T-helper 17 cell (primary cell): ENCODE measurements around the gene EMC6. TPM values are rescaled to one million over a fixed set of nuclear protein-coding genes. Genes with fewer than 3 reads are reported as not detected.

ENCODE experiments used
- ATAC-seq: fragments of 150-1000 bp; cut with Tn5 transposase; 2 replicates; pipeline ENCODE4 v1.10.0; 2021; ENCODE audit warnings: mild to moderate bottlenecking, moderate library complexity
- DNase-seq, 3 donors: peaks; one replicate each; pipeline versions ENCODE4 v3.0.0 to v3.0.0-alpha.2; 2020 to 2021
- H3K9me3 ChIP-seq: one replicate; pipeline ENCODE4 v1.7.0; 2013; ENCODE audit warnings: low read length, mild to moderate bottlenecking; ENCODE audit not compliant: control insufficient read depth, poor library complexity, severe bottlenecking
- H3K27ac Mint-ChIP-seq: one replicate; pipeline ENCODE4 v1.8.0; 2022; ENCODE audit warnings: mild to moderate bottlenecking, moderate library complexity, mixed read lengths
- H3K27me3 Mint-ChIP-seq: one replicate; pipeline ENCODE4 v1.8.0; 2022; ENCODE audit warnings: mixed read lengths
- H3K36me3 Mint-ChIP-seq: one replicate; pipeline ENCODE4 v1.8.0; 2022; ENCODE audit warnings: low read depth, mixed read lengths
- H3K4me1 Mint-ChIP-seq: one replicate; pipeline ENCODE4 v1.8.0; 2022; ENCODE audit warnings: mild to moderate bottlenecking, mixed read lengths
- H3K4me3 Mint-ChIP-seq: one replicate; pipeline ENCODE4 v1.8.0; 2022; ENCODE audit warnings: mild to moderate bottlenecking, moderate library complexity, mixed read lengths
- total RNA-seq, 4 donors: library from RNA in 2 of 4; stranded (reverse) in 2 of 4; gene quantifications; one replicate each; pipeline ENCODE4 v1.2.3 and lab custom pipeline; 2022 to 2026

EMC6 gene
- total RNA-seq: 10 to 100 TPM; 23.0 to 28.7 TPM
- total RNA-seq (lab: John Stamatoyannopoulos, UW): 13.2 to 20.5 reads per million in 2 donors

GRCh38 chr17:3668279-3669084 lies at the start of gene EMC6, which contains the start of gene TAX1BP3:
TSS of gene EMC6 (plus strand) at chr17:3668812. CDS start at chr17:3669147, 335 bp downstream.
TSS of gene TAX1BP3 (minus strand) at chr17:3668578. CDS start at chr17:3668526, 52 bp downstream.
- H3K27me3 Mint-ChIP-seq: no peaks in the 10 kb centered on the region

GRCh38 chr17:3621146-3621720 lies 47.4 kb upstream of the EMC6 start:
- H3K4me3 Mint-ChIP-seq: no peak overlapping the region
- no peaks in the 10 kb centered on the region for H3K4me1 Mint-ChIP-seq
- ATAC-seq (no peak), DNase-seq (no peak)
- peaks cover 10% of the 10 kb centered on the region for H3K36me3 Mint-ChIP-seq
- H3K9me3 ChIP-seq: no peaks in the 10 kb centered on the region
- H3K27ac Mint-ChIP-seq: no peak overlapping the region
- no peaks in the 10 kb centered on the region for H3K27me3 Mint-ChIP-seq

More at GRCh38 chr17:3668279-3669084, at the start of gene EMC6, which contains the start of gene TAX1BP3:
- Mint-ChIP-seq H3K4me3 (peak within 1 kb of the TSS; percentile 93), H3K27ac (peak within 1 kb of the TSS; percentile 83), H3K4me1 (peaks cover 16% of the 10 kb centered on the region), H3K36me3 (no peaks in the 10 kb centered on the region)
- ATAC-seq: peak; percentile 96
- H3K9me3 ChIP-seq: no peaks in the 10 kb centered on the region
- DNase-seq: peak; percentile 99 to 100 (median 99)

- peaks cover 13% of the 10 kb centered on the region for H3K36me3 Mint-ChIP-seq
- H3K4me3 Mint-ChIP-seq: no peak overlapping the region
- ATAC-seq (no peak), DNase-seq (no peak)
- H3K4me1 Mint-ChIP-seq: peaks cover 2% of the 10 kb centered on the region
- H3K9me3 ChIP-seq: no peaks in the 10 kb centered on the region
- no peaks in the 10 kb centered on the region for H3K27me3 Mint-ChIP-seq
- no peak overlapping the region for H3K27ac Mint-ChIP-seq
Observed at GRCh38 chr17:3622977-3623594, 45.5 kb upstream of the EMC6 start.

- no peak for ATAC-seq
- Mint-ChIP-seq H3K27ac (no peak overlapping the region), H3K4me3 (no peak overlapping the region), H3K36me3 (peaks cover 11% of the 10 kb centered on the region), H3K27me3 (no peaks in the 10 kb centered on the region), H3K4me1 (peaks cover 5% of the 10 kb centered on the region)
- no peak for DNase-seq
- H3K9me3 ChIP-seq: no peaks in the 10 kb centered on the region
Observed at GRCh38 chr17:3626831-3627768, 41.5 kb upstream of the EMC6 start.

- Mint-ChIP-seq H3K27ac (no peak overlapping the region), H3K4me3 (no peak overlapping the region), H3K36me3 (peaks cover 11% of the 10 kb centered on the region), H3K4me1 (peaks cover 7% of the 10 kb centered on the region), H3K27me3 (no peaks in the 10 kb centered on the region)
- no peaks in the 10 kb centered on the region for H3K9me3 ChIP-seq
- no peak for ATAC-seq
- DNase-seq: no peak
Observed at GRCh38 chr17:3627769-3628167, 40.8 kb upstream of the EMC6 start.

GRCh38 chr17:3630781-3631180 lies 37.8 kb upstream of the EMC6 start:
- no peak for DNase-seq
- H3K4me3 Mint-ChIP-seq: no peak overlapping the region
- H3K27me3 Mint-ChIP-seq: no peaks in the 10 kb centered on the region
- H3K27ac Mint-ChIP-seq: no peak overlapping the region
- H3K9me3 ChIP-seq: no peaks in the 10 kb centered on the region
- ATAC-seq: no peak
- peaks cover 5% of the 10 kb centered on the region for H3K36me3 Mint-ChIP-seq
- H3K4me1 Mint-ChIP-seq: peaks cover 16% of the 10 kb centered on the region

- Mint-ChIP-seq H3K36me3 (peaks cover under 1% of the 10 kb centered on the region), H3K4me1 (peaks cover 18% of the 10 kb centered on the region), H3K4me3 (no peak overlapping the region), H3K27ac (no peak overlapping the region), H3K27me3 (no peaks in the 10 kb centered on the region)
- H3K9me3 ChIP-seq: no peaks in the 10 kb centered on the region
- no peak for DNase-seq
- no peak for ATAC-seq
Observed at GRCh38 chr17:3632287-3632686, 36.3 kb upstream of the EMC6 start.

GRCh38 chr17:3635474-3636153 lies 33.0 kb upstream of the EMC6 start:
- Mint-ChIP-seq H3K4me3 (peak overlapping the region; percentile 95), H3K36me3 (no peaks in the 10 kb centered on the region), H3K27me3 (no peaks in the 10 kb centered on the region), H3K27ac (peak overlapping the region; percentile 92), H3K4me1 (peaks cover 25% of the 10 kb centered on the region)
- ATAC-seq (peak; percentile 20), DNase-seq (no peak)
- H3K9me3 ChIP-seq: no peaks in the 10 kb centered on the region

- peak; percentile 91 to 95 (median 93) for DNase-seq
- no peaks in the 10 kb centered on the region for H3K9me3 ChIP-seq
- Mint-ChIP-seq H3K4me3 (peak within 1 kb of the TSS; percentile 95), H3K36me3 (no peaks in the 10 kb centered on the region), H3K27me3 (no peaks in the 10 kb centered on the region), H3K27ac (peak within 1 kb of the TSS; percentile 92), H3K4me1 (peaks cover 23% of the 10 kb centered on the region)
- ATAC-seq: peak; percentile 98
Observed at GRCh38 chr17:3636154-3636907, 32.3 kb upstream of the EMC6 start, which contains the start of the genes CTNS and SHPK. TSS of gene CTNS (plus strand) at chr17:3636760. CDS start at chr17:3640207, 3,447 bp downstream. TSS of gene SHPK (minus strand) at chr17:3636250. CDS start at chr17:3636219, 31 bp downstream.

GRCh38 chr17:3636908-3637373 lies 31.7 kb upstream of the EMC6 start:
- peaks cover 23% of the 10 kb centered on the region for H3K4me1 Mint-ChIP-seq
- peak overlapping the region; percentile 95 for H3K4me3 Mint-ChIP-seq
- H3K27ac Mint-ChIP-seq: peak overlapping the region; percentile 92
- H3K27me3 Mint-ChIP-seq: no peaks in the 10 kb centered on the region
- no peaks in the 10 kb centered on the region for H3K9me3 ChIP-seq
- ATAC-seq: no peak
- H3K36me3 Mint-ChIP-seq: no peaks in the 10 kb centered on the region
- DNase-seq: no peak

- no peak overlapping the region for H3K27ac Mint-ChIP-seq
- ATAC-seq: no peak
Observed at GRCh38 chr17:3639981-3640596, 28.5 kb upstream of the EMC6 start.

More at GRCh38 chr17:3639981-3640596, 28.5 kb upstream of the EMC6 start:
- Mint-ChIP-seq H3K36me3 (no peaks in the 10 kb centered on the region), H3K27me3 (no peaks in the 10 kb centered on the region), H3K4me3 (no peak overlapping the region), H3K4me1 (peaks cover 15% of the 10 kb centered on the region)
- no peak for DNase-seq
- H3K9me3 ChIP-seq: no peaks in the 10 kb centered on the region
